GM21825 (cell line): Measurements from ENCODE around the gene SART1.

Experiments
- ATAC-seq: cut with Tn5 transposase; IDR thresholded peaks from one replicate; pipeline ENCODE4 v1.9.1; 2021; ENCODE audit warnings: mild to moderate bottlenecking, moderate library complexity; ENCODE audit not compliant: unreplicated experiment

SART1 gene

GRCh38 chr11:65961267-65962140, at the start of gene SART1:
Gene SART1, plus strand, starts transcription at chr11:65961734. Its CDS starts 47 bp downstream, at chr11:65961781.
- ATAC-seq = peak; percentile 83

GRCh38 chr11:65912845-65913244, 48.7 kb upstream of the SART1 start:
- no peak for ATAC-seq

- no peak for ATAC-seq
Measured at GRCh38 chr11:65915101-65915820, 46.3 kb upstream of the SART1 start.

GRCh38 chr11:65915821-65916251, 45.7 kb upstream of the SART1 start:
- ATAC-seq = no peak

GRCh38 chr11:65916391-65916790, 45.1 kb upstream of the SART1 start:
- ATAC-seq = no peak

- ATAC-seq = no peak
Measured at GRCh38 chr11:65917077-65917433, 44.5 kb upstream of the SART1 start.

- ATAC-seq = no peak
Measured at GRCh38 chr11:65917434-65918210, 43.9 kb upstream of the SART1 start.

- ATAC-seq = peak; percentile 46
Measured at GRCh38 chr11:65918211-65919140, 43.1 kb upstream of the SART1 start, which contains the start of gene C11orf68. Gene C11orf68, minus strand, starts transcription at chr11:65919062. Its CDS starts 31 bp downstream, at chr11:65919031.

GRCh38 chr11:65919141-65919572, 42.4 kb upstream of the SART1 start, which contains the start of gene DRAP1:
Gene DRAP1, plus strand, starts transcription at chr11:65919426. Its CDS starts 76 bp downstream, at chr11:65919502.
- peak; percentile 75 for ATAC-seq

GRCh38 chr11:65919573-65920371, 41.8 kb upstream of the SART1 start:
- ATAC-seq = peak; percentile 26

GRCh38 chr11:65920372-65920802, 41.1 kb upstream of the SART1 start:
- ATAC-seq = no peak

- ATAC-seq = no peak
Measured at GRCh38 chr11:65921033-65921555, 40.4 kb upstream of the SART1 start.

- no peak for ATAC-seq
Measured at GRCh38 chr11:65921876-65922275, 39.7 kb upstream of the SART1 start.

GRCh38 chr11:65922565-65922964, 39.0 kb upstream of the SART1 start:
- no peak for ATAC-seq

GRCh38 chr11:65925397-65925796, 36.1 kb upstream of the SART1 start:
- no peak for ATAC-seq

GRCh38 chr11:65927904-65928397, 33.6 kb upstream of the SART1 start:
- ATAC-seq = peak; percentile 65

GRCh38 chr11:65928667-65929066, 32.9 kb upstream of the SART1 start:
- no peak for ATAC-seq

GRCh38 chr11:65931773-65932557, 29.6 kb upstream of the SART1 start:
- ATAC-seq = no peak
